ENCODE data around the gene SNX22. TPM values are rescaled to one million over a fixed set of nuclear protein-coding genes. Genes with fewer than 3 reads are reported as not detected.
"Not testable (repeated sequence)": the region's sequence is repeated elsewhere in the genome, so short reads cannot be mapped to it uniquely, and the experiment has no call there.

The SNX22 gene
- under 1 TPM in 4 of 6 experiments, not detected in 2; 0.07 to 0.21 (median 0.14) TPM for total RNA-seq (2021; fragmentation: NEBNext Ultra II Directional; extraction: Animal tissue kit (Norgen Biotek cat#: 25700))
- long read RNA-seq = 0 reads

DNA sequence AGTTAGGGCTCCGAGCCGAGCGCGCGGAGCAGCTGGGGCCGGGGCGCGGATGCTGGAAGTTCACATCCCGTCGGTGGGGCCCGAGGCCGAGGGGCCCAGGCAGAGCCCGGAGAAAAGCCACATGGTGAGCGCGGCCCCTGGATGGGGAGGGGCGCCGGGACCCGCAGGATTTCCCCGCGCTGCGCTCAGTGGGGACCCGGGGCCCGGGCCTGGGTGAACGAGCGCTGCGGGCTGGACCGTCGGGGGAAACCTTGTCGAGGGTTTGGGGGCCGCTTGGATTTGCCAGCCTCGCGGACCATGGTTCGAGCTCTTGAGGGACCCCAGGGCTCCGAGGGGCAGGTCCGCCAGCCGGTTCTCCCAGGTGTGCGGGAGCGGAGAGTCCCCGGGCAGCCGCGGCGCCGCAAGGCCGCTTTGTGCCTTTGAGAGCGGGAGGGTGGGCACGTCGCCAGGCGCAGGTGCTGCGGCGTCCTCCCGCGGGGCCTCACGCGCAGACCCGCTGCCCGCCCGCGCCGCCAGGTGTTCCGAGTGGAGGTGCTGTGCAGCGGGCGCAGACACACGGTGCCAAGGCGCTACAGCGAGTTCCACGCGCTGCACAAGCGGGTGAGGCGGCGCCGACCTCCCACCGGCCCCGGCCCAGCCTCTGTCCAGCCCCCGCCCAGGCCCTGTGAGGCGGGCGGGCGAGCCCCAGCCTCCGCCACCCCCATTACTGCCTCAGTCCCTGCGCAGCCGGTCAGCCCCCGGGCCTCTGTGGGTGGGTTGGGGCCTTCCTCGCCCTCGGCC lies at the start of gene SNX22:
Gene SNX22, plus strand, starts transcription at position 5 of the 780 bp plus-strand sequence. Its CDS starts 45 bp downstream, at position 50.
- Mint-ChIP-seq H3K27ac (no peak within 1 kb of the TSS), H3K36me3 (ENCODE audit: low read depth) (peaks cover 9% of the 10 kb centered on the region; the same call in 1 of the 2 replicates)

DNA sequence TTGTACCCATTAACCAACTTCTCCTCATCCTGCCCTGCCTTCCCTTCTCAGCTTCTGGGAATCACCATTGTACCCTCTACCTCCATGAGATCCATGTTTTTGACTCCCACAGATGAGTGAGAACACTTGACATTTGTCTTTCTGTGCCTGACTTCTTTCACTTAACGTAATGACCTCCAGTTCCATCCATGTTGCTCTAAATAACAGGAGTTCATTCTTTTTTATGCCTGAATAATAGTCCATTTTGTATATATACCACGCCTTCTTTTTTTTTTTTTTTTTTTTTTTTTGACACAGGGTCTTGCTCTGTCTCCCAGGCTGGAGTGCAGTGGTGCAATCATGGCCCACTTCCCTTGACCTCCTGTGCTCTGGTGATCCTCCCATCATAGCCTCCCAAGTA lies 49.0 kb upstream of the SNX22 start:
- TF ChIP-seq, protein P1, sequence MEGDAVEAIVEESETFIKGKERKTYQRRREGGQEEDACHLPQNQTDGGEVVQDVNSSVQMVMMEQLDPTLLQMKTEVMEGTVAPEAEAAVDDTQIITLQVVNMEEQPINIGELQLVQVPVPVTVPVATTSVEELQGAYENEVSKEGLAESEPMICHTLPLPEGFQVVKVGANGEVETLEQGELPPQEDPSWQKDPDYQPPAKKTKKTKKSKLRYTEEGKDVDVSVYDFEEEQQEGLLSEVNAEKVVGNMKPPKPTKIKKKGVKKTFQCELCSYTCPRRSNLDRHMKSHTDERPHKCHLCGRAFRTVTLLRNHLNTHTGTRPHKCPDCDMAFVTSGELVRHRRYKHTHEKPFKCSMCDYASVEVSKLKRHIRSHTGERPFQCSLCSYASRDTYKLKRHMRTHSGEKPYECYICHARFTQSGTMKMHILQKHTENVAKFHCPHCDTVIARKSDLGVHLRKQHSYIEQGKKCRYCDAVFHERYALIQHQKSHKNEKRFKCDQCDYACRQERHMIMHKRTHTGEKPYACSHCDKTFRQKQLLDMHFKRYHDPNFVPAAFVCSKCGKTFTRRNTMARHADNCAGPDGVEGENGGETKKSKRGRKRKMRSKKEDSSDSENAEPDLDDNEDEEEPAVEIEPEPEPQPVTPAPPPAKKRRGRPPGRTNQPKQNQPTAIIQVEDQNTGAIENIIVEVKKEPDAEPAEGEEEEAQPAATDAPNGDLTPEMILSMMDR (IDR thresholded peaks at IDR 0.05) = no peak
- no peaks in the 10 kb centered on the region for H3K9me3 Mint-ChIP-seq
- H3K27ac Mint-ChIP-seq = no peak overlapping the region
- H3K36me3 Mint-ChIP-seq (ENCODE audit: low read depth) = peaks cover 6% of the 10 kb centered on the region
- H3K4me1 Mint-ChIP-seq (ENCODE audit: low read depth) = peaks cover 15% of the 10 kb centered on the region
- H3K27me3 Mint-ChIP-seq (ENCODE audit: insufficient read depth) = no peaks in the 10 kb centered on the region
- no peak overlapping the region for H3K4me3 Mint-ChIP-seq
- DNase-seq = no peak

More for the DNA sequence above, at the start of gene SNX22:
- no peaks in the 10 kb centered on the region for H3K9me3 Mint-ChIP-seq
- peak within 1 kb of the TSS; percentile 36 for H3K4me3 Mint-ChIP-seq
- TF ChIP-seq, protein P1 (IDR thresholded peaks at IDR 0.05) = no peak
- DNase-seq = no peak
- H3K4me1 Mint-ChIP-seq (ENCODE audit: low read depth) = peaks cover 14% of the 10 kb centered on the region
- H3K27me3 Mint-ChIP-seq (ENCODE audit: insufficient read depth) = peaks cover 17% of the 10 kb centered on the region

DNA sequence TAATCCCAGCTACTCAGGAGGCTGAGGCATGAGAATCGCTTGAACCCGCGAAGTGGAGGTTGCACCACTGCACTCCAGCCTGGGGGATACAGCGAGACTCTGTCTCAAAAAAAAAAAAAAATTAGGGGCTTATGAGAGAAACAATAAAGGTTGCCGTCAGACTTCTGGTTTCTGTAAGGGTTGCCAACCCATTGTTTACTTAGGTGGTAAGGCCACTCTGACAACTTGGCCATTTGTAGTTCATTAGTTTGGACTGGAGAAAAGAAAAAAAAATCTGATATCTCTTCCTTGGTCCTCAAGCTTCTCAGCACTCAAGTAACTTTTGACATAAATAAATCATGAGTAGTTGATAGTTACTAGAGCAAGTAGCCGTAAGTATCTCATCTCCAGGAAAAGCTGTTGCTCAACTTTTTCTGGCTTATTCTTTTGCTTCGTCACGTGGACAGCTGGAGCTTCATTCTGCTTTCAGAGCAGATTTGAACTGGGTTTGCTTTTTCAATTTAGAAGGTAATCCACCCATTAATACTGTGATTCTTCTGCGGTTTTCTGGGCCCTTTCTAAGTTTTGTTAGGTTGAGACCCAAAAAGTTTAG lies 46.3 kb upstream of the SNX22 start:
- Mint-ChIP-seq H3K4me1 (ENCODE audit: low read depth) (no peaks in the 10 kb centered on the region; the same call in 1 of the 2 replicates), H3K36me3 (ENCODE audit: low read depth) (peaks cover 6% of the 10 kb centered on the region), H3K27me3 (ENCODE audit: insufficient read depth) (no peaks in the 10 kb centered on the region), H3K9me3 (no peaks in the 10 kb centered on the region), H3K4me3 (no peak overlapping the region), H3K27ac (no peak overlapping the region)
- TF ChIP-seq, protein P1 (IDR thresholded peaks at IDR 0.05) = no peak
- no peak for DNase-seq

DNA sequence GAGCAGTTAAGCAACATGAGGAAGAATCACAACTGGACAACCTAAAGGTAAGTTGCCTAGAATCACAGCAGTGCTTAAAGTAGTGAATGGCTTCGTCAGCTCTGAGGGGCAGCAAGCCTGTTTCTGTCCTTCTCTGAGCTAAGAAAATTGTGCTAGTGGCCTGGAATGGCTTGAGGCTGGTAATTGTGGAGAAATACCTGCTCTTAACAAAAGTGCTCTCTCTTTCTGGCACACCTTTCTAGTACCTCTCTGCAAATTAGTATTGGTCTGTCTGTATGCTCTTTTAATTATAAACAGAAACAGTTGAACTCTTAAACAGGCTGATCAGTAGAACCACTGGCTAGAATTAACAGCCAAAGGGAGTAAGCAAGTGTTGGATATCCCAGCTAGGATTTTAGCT lies 44.2 kb upstream of the SNX22 start:
- H3K4me3 Mint-ChIP-seq = no peak overlapping the region
- no peak overlapping the region for H3K27ac Mint-ChIP-seq
- peaks cover 5% of the 10 kb centered on the region for H3K36me3 Mint-ChIP-seq (ENCODE audit: low read depth)
- TF ChIP-seq, protein P1 (IDR thresholded peaks at IDR 0.05) = no peak
- DNase-seq = no peak
- peaks cover 19% of the 10 kb centered on the region for H3K4me1 Mint-ChIP-seq (ENCODE audit: low read depth)
- peaks cover 2% of the 10 kb centered on the region for H3K27me3 Mint-ChIP-seq (ENCODE audit: insufficient read depth)
- no peaks in the 10 kb centered on the region for H3K9me3 Mint-ChIP-seq

DNA sequence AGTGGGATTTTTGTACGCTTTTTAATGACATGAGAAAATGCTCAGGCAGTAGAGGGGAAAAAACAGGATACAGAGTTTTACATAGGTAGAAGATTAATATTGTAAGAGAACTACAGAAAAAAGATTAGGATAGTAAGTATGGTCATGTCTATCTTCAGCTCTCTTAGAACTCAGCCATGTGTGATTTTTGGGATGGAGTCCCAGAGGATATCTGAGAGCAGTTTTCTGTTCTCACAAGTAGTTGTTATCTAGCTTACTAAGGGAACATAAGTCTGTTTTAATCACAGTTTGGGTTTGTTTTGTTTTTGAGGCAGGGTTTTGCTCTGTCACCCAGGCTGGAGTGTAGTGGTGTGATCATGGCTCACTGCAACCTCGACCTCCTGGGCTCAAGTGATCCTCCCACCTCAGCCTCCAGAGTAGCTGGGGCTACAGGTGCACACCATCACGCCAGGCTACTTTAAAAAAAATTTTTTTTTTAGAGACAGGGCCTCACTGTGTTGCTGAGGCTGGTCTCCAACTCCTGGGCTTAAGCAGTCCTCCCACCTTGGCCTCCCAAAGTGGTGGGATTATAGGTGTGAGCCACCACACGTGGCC lies 41.3 kb upstream of the SNX22 start:
- not testable (repeated sequence) for H3K4me3 Mint-ChIP-seq; H3K27ac Mint-ChIP-seq; H3K36me3 Mint-ChIP-seq (ENCODE audit: low read depth); DNase-seq; H3K27me3 Mint-ChIP-seq (ENCODE audit: insufficient read depth); H3K9me3 Mint-ChIP-seq
- H3K4me1 Mint-ChIP-seq (ENCODE audit: low read depth) = peaks cover 28% of the 10 kb centered on the region
